IMR-90 (cell line): ENCODE results near the gene SLC25A24.

Experiments
- CEBPB ChIP-seq: IDR thresholded peaks from 2 replicates; pipeline ENCODE4 v1.6.1; 2012; ENCODE audit warnings: low read depth, low read length, improper control_type of control experiment
- CTCF ChIP-seq: conservative IDR thresholded peaks from 2 replicates; pipeline ENCODE4 v1.5.1; 2012; ENCODE audit warnings: mild to moderate bottlenecking, low read depth, low read length, improper control_type of control experiment

GRCh38 chr1:108125312-108126138, 74.6 kb downstream of the SLC25A24 start:
- TF ChIP-seq CEBPB (no peak), CTCF (peak; percentile 91)
